K562 (cell line): Measurements from ENCODE around the gene PRSS57. TPM values are rescaled to one million over a fixed set of nuclear protein-coding genes. Genes with fewer than 3 reads are reported as not detected.

Experiments used
- ATAC-seq: fragments of 200-7000 bp; cut with Tn5 transposase; 3 replicates; pipeline ENCODE4 v1.9.1; 2020; ENCODE audit warnings: moderate library complexity
- BruUV-seq: library from RNA; stranded (reverse); fragments of 400-500 nt; replicated peaks from 2 replicates; lab custom pipeline; 2021; lab: Mats Ljungman, UMichigan
- CTCF ChIA-PET: fragments of 300-600 bp; formaldehyde crosslinking; extraction: SDS; loops from one replicate; lab custom pipeline; 2021; ENCODE audit warnings: low intra/inter-chr PET ratio; lab: Yijun Ruan, JAX
- POLR2A ChIA-PET: fragments of 300-600, 350-650 bp; sonication (Branson Sonifier 250); formaldehyde crosslinking; extraction: SDS; loops from one replicate; lab custom pipeline; 2021; ENCODE audit warnings: antibody characterized with exemption, inconsistent platforms; lab: Yijun Ruan, JAX
- DNase-seq, 4 experiments: peaks; one replicate each; pipeline versions ENCODE4 v3.0.0 to v3.0.0-alpha.2; 2011 to 2018; ENCODE audit warnings: low spot score in 3 of 4, mixed read lengths in 3 of 4; ENCODE audit errors: extremely low read depth in 1 of 4
- FAIRE-seq: peaks from 2 replicates; lab custom pipeline; 2011; peaks lifted over from hg19 to GRCh38; lab: Jason Lieb, UNC
- H2AFZ ChIP-seq: 2 replicates; pipeline ENCODE4 v1.6.0; 2011; ENCODE audit warnings: low read depth, low read length, control low read depth, inconsistent platforms
- H3K27ac ChIP-seq: fragments of 200-600 bp; 3 replicates; pipeline ENCODE4 v1.8.0; 2011; ENCODE audit warnings: low read depth, mild to moderate bottlenecking, control low read depth, inconsistent platforms, low read length, moderate library complexity, mixed read lengths; ENCODE audit errors: extremely low read depth
- H3K27me3 ChIP-seq, 2 experiments: fragments of 300-600 bp in 1 of 2; 2 replicates in 1 of 2; 3 replicates in 1 of 2; pipeline versions ENCODE4 v1.6.0 to v1.8.0; 2011; ENCODE audit warnings: inconsistent platforms in 2 of 2, low read length in 2 of 2, mild to moderate bottlenecking in 1 of 2, mixed read lengths in 1 of 2, moderate library complexity in 1 of 2; ENCODE audit not compliant: control insufficient read depth in 2 of 2, insufficient read depth in 2 of 2
- H3K36me3 ChIP-seq: fragments of 300-600 bp; 3 replicates; pipeline ENCODE4 v1.8.0; 2011; ENCODE audit warnings: mild to moderate bottlenecking, low read length, inconsistent platforms; ENCODE audit not compliant: control insufficient read depth, insufficient read depth
- H3K4me1 ChIP-seq, 2 experiments: fragments of 200-600 bp in 1 of 2; replicated peaks in 1 of 2; 2 replicates in 1 of 2; 3 replicates in 1 of 2; pipeline versions ENCODE4 v1.5.1 to v1.8.0; 2011; ENCODE audit warnings: inconsistent platforms in 2 of 2, low read length in 2 of 2, mild to moderate bottlenecking in 1 of 2, mixed read lengths in 1 of 2, moderate library complexity in 1 of 2; ENCODE audit not compliant: control insufficient read depth in 2 of 2, insufficient read depth in 2 of 2
- H3K4me2 ChIP-seq: 2 replicates; pipeline ENCODE4 v1.6.1; 2011; ENCODE audit warnings: low read length, control low read depth, inconsistent platforms, mixed read lengths; ENCODE audit not compliant: insufficient read depth
- H3K4me3 ChIP-seq: fragments of 200-600 bp; sonication (generic), shearing (Covaris generic); 2 replicates; pipeline ENCODE4 v1.5.1; 2016; ENCODE audit warnings: control low read depth, inconsistent platforms
- H3K79me2 ChIP-seq: fragments of 200-600 bp; 3 replicates; pipeline ENCODE4 v1.8.0; 2011; ENCODE audit warnings: low read length, inconsistent platforms; ENCODE audit not compliant: control insufficient read depth, insufficient read depth
- H3K9ac ChIP-seq, 2 experiments: 2 replicates each; pipeline versions ENCODE4 v1.6.0 to v1.6.1; 2011; ENCODE audit warnings: low read depth in 2 of 2, low read length in 2 of 2, control low read depth in 1 of 2, inconsistent platforms in 1 of 2, mild to moderate bottlenecking in 1 of 2, mixed read lengths in 1 of 2; ENCODE audit not compliant: insufficient read depth in 1 of 2
- H3K9me1 ChIP-seq: one replicate; pipeline ENCODE4 v1.6.0; 2011; ENCODE audit warnings: inconsistent platforms, mild to moderate bottlenecking, low read length, moderate library complexity; ENCODE audit not compliant: control insufficient read depth, insufficient read depth
- H3K9me3 ChIP-seq: replicated peaks from 2 replicates; pipeline ENCODE4 v1.5.1; 2011; ENCODE audit warnings: low read depth, low read length, inconsistent platforms; ENCODE audit not compliant: control insufficient read depth, insufficient read depth
- H4K20me1 ChIP-seq: replicated peaks from 2 replicates; pipeline ENCODE4 v1.6.1; 2011; ENCODE audit warnings: low read length, inconsistent platforms, mixed read lengths; ENCODE audit not compliant: control insufficient read depth, insufficient read depth
- ZNF583 ChIP-seq: fragments of 250-450 bp; sonication (Bioruptor Pico); IDR thresholded peaks from 2 replicates; pipeline ENCODE4 v1.4.0; 2020
- WGBS: fragments of 100-300 bp; shearing (Covaris generic); methylation state at CpG from one replicate; pipeline ENCODE4 v1.1.6; 2016; ENCODE audit warnings: low coverage, mixed read lengths; ENCODE audit not compliant: insufficient coverage; ENCODE audit errors: missing lambda C conversion rate; 5-methylcytosine and 5-hydroxymethylcytosine counted together
- in situ Hi-C: fragments of 300-500 bp; cut with MboI; formaldehyde crosslinking; loops from 4 replicates; pipeline ENCODE4 v1.15.0; 2018; ENCODE audit warnings: inconsistent platforms, mixed read lengths
- intact Hi-C: fragments of 100-400 bp; cut with micrococcal nuclease; formaldehyde crosslinking; loops from 2 replicates; pipeline ENCODE4 v1.14.2; 2022
- polyA plus RNA-seq, 8 experiments: library from polyadenylated mRNA; depleted of rRNA in 4 of 8; stranded (reverse) in 5 of 8; unstranded in 3 of 8; fragments of >200 nt; fragmentation: Nextera tagmentation in 2 of 8; fragmentation: Illumina TruSeq in 1 of 8; extraction: Ambion mirVana in 2 of 8; extraction: Trizol in 1 of 8; gene quantifications; 2 replicates each; pipeline versions ENCODE4 v1.2.1 to v1.2.3, GENCODE V29; 2011 to 2014; ENCODE audit warnings: inconsistent platforms in 1 of 8, missing spikeins in 1 of 8
- total RNA-seq, 7 experiments: library from RNA; depleted of rRNA in 6 of 7; stranded (reverse); fragments of >200 nt in 6 of 7; fragmentation: Illumina TruSeq in 2 of 7; extraction: Trizol in 2 of 7; gene quantifications; 2 replicates each; pipeline versions ENCODE4 v1.2.1 to v1.2.3, GENCODE V29; 2011 to 2021; ENCODE audit warnings: low replicate concordance in 1 of 7
- TF ChIP-seq, protein P1 (sequence below): sonication (generic); formaldehyde crosslinking; IDR thresholded peaks from 2 replicates; pipeline ENCODE4 v1.8.1; 2023; ENCODE audit warnings: mild to moderate bottlenecking, missing genetic modification reagents
- TF ChIP-seq, protein P2 (sequence below): fragments of 450-650 bp; formaldehyde crosslinking; IDR thresholded peaks from 2 replicates; pipeline ENCODE4 v1.4.0; 2020; ENCODE audit warnings: mild to moderate bottlenecking, moderate library complexity

The PRSS57 gene
- total and polyA plus RNA-seq, 9 of the 15 experiments (the other 6 are each of a cell fraction or from before 2014, with no cell fraction given), result 0.06 to 2.5 (median 1.3) TPM; not detected in 3

DNA sequence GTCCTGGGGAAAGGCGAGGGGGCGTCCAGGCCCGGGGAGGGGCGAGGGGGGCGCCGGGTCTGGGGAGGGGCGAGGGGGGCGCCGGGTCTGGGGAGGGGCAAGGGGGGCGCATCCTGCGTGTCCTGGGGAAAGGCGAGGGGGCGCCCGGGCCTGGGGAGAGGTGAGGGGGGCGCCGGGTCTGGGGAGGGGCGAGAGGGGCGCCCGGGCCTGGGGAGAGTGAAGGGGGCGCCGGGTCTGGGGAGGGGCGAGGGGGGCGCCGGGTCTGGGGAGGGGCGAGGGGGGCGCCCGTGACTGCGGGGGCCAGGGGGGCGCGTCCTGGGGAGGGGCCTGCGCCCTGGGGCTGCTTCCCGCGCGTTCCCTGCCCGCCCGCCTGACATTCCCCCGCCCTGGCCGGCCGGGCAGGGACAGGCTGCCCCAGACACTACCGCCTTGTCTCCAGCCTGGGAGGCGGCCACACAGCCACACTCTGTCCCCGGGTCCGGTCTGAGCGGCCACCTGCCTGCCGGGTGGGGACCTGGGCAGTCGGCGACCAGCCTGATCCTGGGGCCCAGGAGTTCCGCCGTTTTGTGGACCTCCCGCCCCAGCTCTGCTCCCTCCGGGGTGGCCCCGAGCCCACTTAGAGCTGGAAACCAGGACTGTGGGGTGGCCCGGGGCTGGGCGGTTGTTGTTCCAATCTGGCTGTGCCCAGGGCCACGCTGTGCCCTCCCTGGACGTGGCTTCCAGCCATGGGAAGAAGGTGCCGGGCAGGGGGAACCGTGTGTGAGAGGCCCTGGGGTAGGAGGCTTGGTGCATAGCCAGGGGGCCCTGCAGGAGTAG is 25.3 kb upstream of the PRSS57 start:
- H4K20me1 ChIP-seq, result no peaks in the 10 kb centered on the region
- no peak overlapping the region for H2AFZ ChIP-seq
- ChIA-PET POLR2A (no interaction called here), CTCF (no interaction called here)
- ATAC-seq, result no peak; the same call in 2 of the 3 replicates
- no peak overlapping the region for H3K4me2 ChIP-seq
- in situ Hi-C loops (no loop called here), intact Hi-C loops (no loop called here)
- H3K79me2 ChIP-seq, result no peaks in the 10 kb centered on the region
- WGBS, result 42% methylated on average over 19 of the region's 58 CpGs
- H3K9ac ChIP-seq, result no peak overlapping the region; a peak in 1 of 4 replicates
- H3K36me3 ChIP-seq, result no peaks in the 10 kb centered on the region
- H3K9me3 ChIP-seq, result no peaks in the 10 kb centered on the region
- no peak overlapping the region for H3K4me3 ChIP-seq
- peaks cover 0 to 46% of the 10 kb centered on the region in 2 experiments; a peak in 2 of 5 replicates for H3K4me1 ChIP-seq
- no peak for DNase-seq
- H3K27ac ChIP-seq, result no peak overlapping the region
- no peaks in the 10 kb centered on the region for H3K9me1 ChIP-seq
- no peak for FAIRE-seq
- H3K27me3 ChIP-seq, result no peaks in the 10 kb centered on the region
- no TSS peak for BruUV-seq
- TF ChIP-seq, protein P1, sequence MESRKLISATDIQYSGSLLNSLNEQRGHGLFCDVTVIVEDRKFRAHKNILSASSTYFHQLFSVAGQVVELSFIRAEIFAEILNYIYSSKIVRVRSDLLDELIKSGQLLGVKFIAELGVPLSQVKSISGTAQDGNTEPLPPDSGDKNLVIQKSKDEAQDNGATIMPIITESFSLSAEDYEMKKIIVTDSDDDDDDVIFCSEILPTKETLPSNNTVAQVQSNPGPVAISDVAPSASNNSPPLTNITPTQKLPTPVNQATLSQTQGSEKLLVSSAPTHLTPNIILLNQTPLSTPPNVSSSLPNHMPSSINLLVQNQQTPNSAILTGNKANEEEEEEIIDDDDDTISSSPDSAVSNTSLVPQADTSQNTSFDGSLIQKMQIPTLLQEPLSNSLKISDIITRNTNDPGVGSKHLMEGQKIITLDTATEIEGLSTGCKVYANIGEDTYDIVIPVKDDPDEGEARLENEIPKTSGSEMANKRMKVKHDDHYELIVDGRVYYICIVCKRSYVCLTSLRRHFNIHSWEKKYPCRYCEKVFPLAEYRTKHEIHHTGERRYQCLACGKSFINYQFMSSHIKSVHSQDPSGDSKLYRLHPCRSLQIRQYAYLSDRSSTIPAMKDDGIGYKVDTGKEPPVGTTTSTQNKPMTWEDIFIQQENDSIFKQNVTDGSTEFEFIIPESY (CRISPR knock-in tag), result peak; percentile 37; the same call in 1 of the 2 replicates
- TF ChIP-seq, protein P2, sequence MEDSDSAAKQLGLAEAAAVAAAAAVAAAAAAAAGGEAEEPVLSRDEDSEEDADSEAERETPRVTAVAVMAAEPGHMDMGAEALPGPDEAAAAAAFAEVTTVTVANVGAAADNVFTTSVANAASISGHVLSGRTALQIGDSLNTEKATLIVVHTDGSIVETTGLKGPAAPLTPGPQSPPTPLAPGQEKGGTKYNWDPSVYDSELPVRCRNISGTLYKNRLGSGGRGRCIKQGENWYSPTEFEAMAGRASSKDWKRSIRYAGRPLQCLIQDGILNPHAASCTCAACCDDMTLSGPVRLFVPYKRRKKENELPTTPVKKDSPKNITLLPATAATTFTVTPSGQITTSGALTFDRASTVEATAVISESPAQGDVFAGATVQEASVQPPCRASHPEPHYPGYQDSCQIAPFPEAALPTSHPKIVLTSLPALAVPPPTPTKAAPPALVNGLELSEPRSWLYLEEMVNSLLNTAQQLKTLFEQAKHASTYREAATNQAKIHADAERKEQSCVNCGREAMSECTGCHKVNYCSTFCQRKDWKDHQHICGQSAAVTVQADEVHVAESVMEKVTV (CRISPR knock-in tag), result no peak
- no peak for TF ChIP-seq ZNF583 (CRISPR knock-in tag)
